Karpas-422 (cell line): ENCODE results near the gene FICD. TPM values are rescaled to one million over a fixed set of nuclear protein-coding genes. Genes with fewer than 3 reads are reported as not detected.

Source experiments
- DNase-seq: peaks from one replicate; pipeline ENCODE4 v3.0.0-alpha.2; 2015
- H2AFZ ChIP-seq: fragments of 200-600 bp; sonication (generic); 2 replicates; pipeline ENCODE4 v1.6.1; 2014; ENCODE audit warnings: antibody characterized with exemption, low read length, mixed read lengths
- H3K27ac ChIP-seq: fragments of 200-600 bp; sonication (generic); 2 replicates; pipeline ENCODE4 v1.5.1; 2014; ENCODE audit warnings: mild to moderate bottlenecking, low read length, moderate library complexity
- H3K27me3 ChIP-seq: fragments of 200-600 bp; sonication (generic); 2 replicates; pipeline ENCODE4 v1.6.1; 2014; ENCODE audit warnings: low read length, mixed read lengths
- H3K36me3 ChIP-seq: fragments of 200-600 bp; sonication (generic); 2 replicates; pipeline ENCODE4 v1.6.1; 2014; ENCODE audit warnings: low read length, mixed read lengths; ENCODE audit not compliant: insufficient read depth
- H3K4me1 ChIP-seq: fragments of 200-600 bp; sonication (generic); 2 replicates; pipeline ENCODE4 v1.6.1; 2014; ENCODE audit warnings: mild to moderate bottlenecking, low read length, mixed read lengths
- H3K4me2 ChIP-seq: fragments of 200-600 bp; sonication (generic); 2 replicates; pipeline ENCODE4 v1.6.1; 2014; ENCODE audit warnings: low read length, low read depth, mild to moderate bottlenecking; ENCODE audit not compliant: poor library complexity, severe bottlenecking
- H3K4me3 ChIP-seq: fragments of 200-600 bp; sonication (generic); 2 replicates; pipeline ENCODE4 v1.5.1; 2014; ENCODE audit warnings: mild to moderate bottlenecking, antibody characterized with exemption, low read length, mixed read lengths
- H3K79me2 ChIP-seq: fragments of 200-600 bp; sonication (generic); 2 replicates; pipeline ENCODE4 v1.6.1; 2014; ENCODE audit warnings: mild to moderate bottlenecking, low read length, mixed read lengths
- H3K9ac ChIP-seq: fragments of 200-600 bp; sonication (generic); 2 replicates; pipeline ENCODE4 v1.6.0; 2014; ENCODE audit warnings: low read length
- H3K9me2 ChIP-seq: fragments of 200-600 bp; sonication (generic), shearing (Covaris generic); replicated peaks from 2 replicates; pipeline ENCODE4 v1.6.0; 2014; ENCODE audit warnings: mild to moderate bottlenecking, low read length, moderate library complexity; ENCODE audit not compliant: insufficient read depth
- H3K9me3 ChIP-seq: fragments of 300-700, 200-600 bp; sonication (generic); 2 replicates; pipeline ENCODE4 v1.6.1; 2014; ENCODE audit warnings: low read length, mixed read lengths
- H4K20me1 ChIP-seq: fragments of 200-600 bp; sonication (generic); 2 replicates; pipeline ENCODE4 v1.6.1; 2014; ENCODE audit warnings: mild to moderate bottlenecking, antibody characterized with exemption, low read length, low read depth; ENCODE audit not compliant: insufficient read depth
- total RNA-seq: library from RNA; depleted of rRNA; stranded (reverse); fragments of >200 nt; shearing (Covaris generic); gene quantifications from 2 replicates; pipeline ENCODE4 v1.2.3, GENCODE V29; 2014; ENCODE audit warnings: low replicate concordance

The FICD gene
- total RNA-seq, 1 experiment from 2014 or later: 4.0 TPM

DNA sequence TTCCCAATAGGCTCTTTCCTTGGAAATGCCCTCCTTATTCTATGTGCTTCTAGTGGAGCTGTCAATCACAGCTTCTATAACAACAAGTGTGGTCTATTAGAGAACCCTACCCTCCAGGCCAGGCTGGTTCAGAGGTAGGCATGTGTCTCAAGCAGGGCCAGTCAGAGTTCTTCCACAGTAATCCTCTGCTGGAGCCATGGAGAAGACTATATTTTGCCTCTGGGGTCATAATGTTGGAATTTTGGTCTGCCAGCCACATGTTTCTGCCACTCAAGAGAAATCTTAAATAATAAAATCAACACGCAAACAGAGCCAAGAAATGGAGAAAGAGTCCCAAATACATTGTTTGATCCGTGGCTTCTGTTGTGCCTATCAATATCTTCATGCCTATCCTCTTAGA is 23.8 kb upstream of the FICD start:
- Histone ChIP-seq H3K4me3 (no peak overlapping the region), H3K9me3 (no peaks in the 10 kb centered on the region), H3K36me3 (no peaks in the 10 kb centered on the region), H3K9ac (no peak overlapping the region), H3K4me2 (no peak overlapping the region), H3K4me1 (no peaks in the 10 kb centered on the region), H3K79me2 (no peaks in the 10 kb centered on the region), H3K27me3 (no peaks in the 10 kb centered on the region), H3K27ac (no peak overlapping the region), H4K20me1 (no peaks in the 10 kb centered on the region), H2AFZ (no peak overlapping the region), H3K9me2 (no peaks in the 10 kb centered on the region)
- DNase-seq: no peak

- Histone ChIP-seq H3K4me1 (no peaks in the 10 kb centered on the region), H3K36me3 (no peaks in the 10 kb centered on the region), H3K9ac (no peak overlapping the region), H3K9me2 (no peaks in the 10 kb centered on the region), H3K4me3 (no peak overlapping the region), H4K20me1 (no peaks in the 10 kb centered on the region), H3K27me3 (no peaks in the 10 kb centered on the region), H3K27ac (no peak overlapping the region), H3K9me3 (no peaks in the 10 kb centered on the region), H3K4me2 (no peak overlapping the region), H2AFZ (no peak overlapping the region), H3K79me2 (no peaks in the 10 kb centered on the region)
- DNase-seq: peak; percentile 85
Observed at GRCh38 chr12:108495054-108495453, 20.0 kb upstream of the FICD start.

- Histone ChIP-seq H3K9me2 (no peaks in the 10 kb centered on the region), H3K79me2 (no peaks in the 10 kb centered on the region), H3K9me3 (no peaks in the 10 kb centered on the region), H2AFZ (no peak overlapping the region), H3K4me3 (no peak overlapping the region), H3K9ac (no peak overlapping the region), H3K4me2 (no peak overlapping the region), H4K20me1 (no peaks in the 10 kb centered on the region), H3K4me1 (no peaks in the 10 kb centered on the region), H3K27me3 (no peaks in the 10 kb centered on the region), H3K36me3 (no peaks in the 10 kb centered on the region), H3K27ac (no peak overlapping the region)
- DNase-seq: no peak
Observed at GRCh38 chr12:108495823-108496579, 19.1 kb upstream of the FICD start.

- Histone ChIP-seq H3K27ac (no peak overlapping the region), H3K9me3 (peaks cover 4% of the 10 kb centered on the region; the same call in 1 of the 2 replicates), H3K4me1 (no peaks in the 10 kb centered on the region), H3K36me3 (peaks cover 3% of the 10 kb centered on the region; the same call in 1 of the 2 replicates), H3K4me2 (no peak overlapping the region), H3K9me2 (no peaks in the 10 kb centered on the region), H3K9ac (no peak overlapping the region), H3K4me3 (no peak overlapping the region), H3K79me2 (no peaks in the 10 kb centered on the region), H3K27me3 (no peaks in the 10 kb centered on the region), H2AFZ (no peak overlapping the region), H4K20me1 (no peaks in the 10 kb centered on the region)
- DNase-seq: no peak
Observed at GRCh38 chr12:108498136-108498535, 16.9 kb upstream of the FICD start.

DNA sequence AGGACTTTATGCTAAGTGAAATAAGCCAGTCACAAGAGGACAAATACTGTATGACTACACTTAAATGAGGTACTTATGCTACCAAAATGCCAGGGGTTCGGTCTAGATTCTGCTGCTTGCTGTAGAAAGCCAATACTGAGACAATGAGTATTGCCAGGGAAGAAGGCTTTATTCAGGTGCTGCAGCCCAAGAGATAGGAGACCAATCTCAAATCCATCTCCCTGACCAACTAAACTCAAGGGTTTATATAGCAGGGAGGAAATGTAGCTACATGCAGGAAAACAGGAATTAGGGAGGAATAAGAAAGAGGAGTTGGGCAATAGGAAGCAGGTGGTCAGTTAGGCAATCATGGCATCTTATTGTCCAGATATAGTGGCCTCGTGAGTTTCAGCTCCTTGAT is 12.2 kb upstream of the FICD start:
- Histone ChIP-seq H3K4me1 (no peaks in the 10 kb centered on the region), H3K27ac (no peak overlapping the region), H3K4me2 (no peak overlapping the region), H3K4me3 (no peak overlapping the region), H3K9me2 (no peaks in the 10 kb centered on the region), H3K79me2 (no peaks in the 10 kb centered on the region), H3K36me3 (peaks cover 3% of the 10 kb centered on the region; the same call in 1 of the 2 replicates), H3K27me3 (no peaks in the 10 kb centered on the region), H3K9ac (no peak overlapping the region), H3K9me3 (peaks cover 6% of the 10 kb centered on the region; the same call in 1 of the 2 replicates), H2AFZ (no peak overlapping the region), H4K20me1 (no peaks in the 10 kb centered on the region)
- no peak for DNase-seq

DNA sequence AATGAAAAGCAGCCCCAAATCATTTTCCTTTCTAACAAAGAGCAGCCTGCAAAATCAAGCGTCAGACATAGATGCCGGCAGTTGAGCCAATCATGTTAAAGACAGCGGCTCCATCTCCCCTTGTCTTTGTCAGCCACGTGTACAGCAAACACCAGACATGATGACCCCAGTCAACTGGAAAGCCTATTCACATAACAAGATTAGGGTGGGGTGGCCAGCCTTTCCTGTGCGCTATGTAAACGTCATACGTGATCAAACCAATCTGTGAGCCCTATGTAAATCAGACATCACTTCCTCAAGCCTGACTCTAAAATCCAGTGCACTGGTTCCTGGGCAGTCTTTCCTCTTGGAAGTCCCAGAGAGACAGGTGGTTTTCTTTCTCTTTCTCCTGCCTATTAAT is 9.9 kb upstream of the FICD start:
- Histone ChIP-seq H3K9me3 (peaks cover 6% of the 10 kb centered on the region; the same call in 1 of the 2 replicates), H2AFZ (no peak overlapping the region), H3K9me2 (no peaks in the 10 kb centered on the region), H3K4me1 (no peaks in the 10 kb centered on the region), H4K20me1 (no peaks in the 10 kb centered on the region), H3K36me3 (peaks cover 3% of the 10 kb centered on the region; the same call in 1 of the 2 replicates), H3K27ac (no peak overlapping the region), H3K4me2 (no peak overlapping the region), H3K9ac (no peak overlapping the region), H3K27me3 (no peaks in the 10 kb centered on the region), H3K79me2 (no peaks in the 10 kb centered on the region), H3K4me3 (no peak overlapping the region)
- DNase-seq: no peak

DNA sequence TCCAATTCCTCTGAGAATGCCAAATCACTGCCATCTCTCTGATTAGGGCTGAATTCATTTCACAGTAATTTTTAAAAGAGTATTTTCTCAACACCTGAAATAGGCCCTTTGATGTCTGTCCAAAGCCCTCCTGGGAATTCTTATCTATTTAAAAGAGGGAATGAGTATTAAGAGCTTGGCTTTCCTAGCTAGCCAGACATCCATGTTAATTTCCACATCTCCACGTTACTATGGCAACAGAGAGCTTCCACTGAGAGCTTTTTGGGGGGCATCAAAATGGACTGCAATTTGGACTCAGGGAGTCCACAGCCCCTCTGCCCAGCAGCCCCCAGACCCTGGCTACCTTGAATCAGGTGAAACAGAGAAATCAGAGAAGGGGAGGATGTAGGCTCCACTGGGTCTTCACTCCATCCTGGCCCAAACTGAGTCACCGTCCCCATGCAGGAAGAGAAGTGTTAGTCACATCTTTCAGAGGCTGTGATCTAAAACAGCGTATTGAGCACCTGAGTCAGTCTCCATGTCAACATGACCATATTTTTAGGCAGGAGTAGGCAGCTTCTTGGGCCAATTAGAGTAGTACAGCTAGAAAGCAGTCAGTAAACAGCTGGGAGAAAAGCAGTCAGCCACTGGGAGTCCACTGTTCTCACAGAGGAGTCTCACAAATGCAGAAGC is 7.0 kb upstream of the FICD start:
- H3K36me3 ChIP-seq: peaks cover under 1% of the 10 kb centered on the region; the same call in 1 of the 2 replicates
- H3K4me2 ChIP-seq: no peak overlapping the region
- H3K79me2 ChIP-seq: no peaks in the 10 kb centered on the region
- H3K4me3 ChIP-seq: no peak overlapping the region
- no peak for DNase-seq
- no peaks in the 10 kb centered on the region for H3K27me3 ChIP-seq
- H3K9ac ChIP-seq: no peak overlapping the region
- no peak overlapping the region for H2AFZ ChIP-seq
- peaks cover 2% of the 10 kb centered on the region; the same call in 1 of the 2 replicates for H3K9me3 ChIP-seq
- H3K27ac ChIP-seq: no peak overlapping the region
- no peaks in the 10 kb centered on the region for H3K9me2 ChIP-seq
- no peaks in the 10 kb centered on the region for H4K20me1 ChIP-seq
- peaks cover 3% of the 10 kb centered on the region; the same call in 1 of the 2 replicates for H3K4me1 ChIP-seq

DNA sequence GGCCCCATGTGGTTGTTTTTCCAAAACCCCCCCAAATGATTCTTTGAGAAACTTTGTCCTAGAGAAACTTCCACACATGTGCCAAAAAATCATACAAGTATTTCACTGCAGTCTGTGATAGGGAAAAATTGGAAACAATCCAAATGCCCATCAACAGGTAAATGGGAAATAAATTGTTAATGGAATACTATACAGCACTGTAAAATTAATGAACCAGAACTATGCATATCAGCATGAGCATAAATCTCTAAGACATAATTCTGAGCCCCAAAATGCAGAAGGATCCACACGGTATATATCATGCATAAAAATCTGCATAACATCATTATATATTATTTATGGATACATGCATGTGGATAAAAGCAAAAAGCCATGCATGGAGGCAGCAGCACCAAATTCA is 5.3 kb upstream of the FICD start:
- Histone ChIP-seq H3K27me3 (no peaks in the 10 kb centered on the region), H4K20me1 (no peaks in the 10 kb centered on the region), H3K4me2 (no peak overlapping the region), H3K79me2 (no peaks in the 10 kb centered on the region), H3K9me2 (no peaks in the 10 kb centered on the region), H3K9ac (no peak overlapping the region), H3K36me3 (no peaks in the 10 kb centered on the region), H2AFZ (no peak overlapping the region), H3K4me1 (peaks cover 7% of the 10 kb centered on the region), H3K27ac (no peak overlapping the region), H3K9me3 (no peaks in the 10 kb centered on the region), H3K4me3 (no peak overlapping the region)
- no peak for DNase-seq
